ENCODE results near the gene GOLGA5.
A peak's percentile ranks its signal among the peaks of the same experiment; 100 is the strongest.
"Not testable (repeated sequence)": the region's sequence is repeated elsewhere in the genome, so short reads cannot be mapped to it uniquely, and the experiment has no call there.

The GOLGA5 gene

GRCh38 chr14:92780444-92781232 is 13.5 kb upstream of the GOLGA5 start:
- DNase-seq, result peak; percentile 79

GRCh38 chr14:92781350-92781749 is 12.8 kb upstream of the GOLGA5 start:
- DNase-seq, result no peak

GRCh38 chr14:92783813-92784431 is 10.2 kb upstream of the GOLGA5 start:
- DNase-seq, result peak; percentile 83

GRCh38 chr14:92785667-92786426 is 8.3 kb upstream of the GOLGA5 start:
- peak; percentile 95 for DNase-seq

- DNase-seq, result no peak
Observed at GRCh38 chr14:92786427-92786756, 7.7 kb upstream of the GOLGA5 start.

GRCh38 chr14:92787554-92787953 is 6.6 kb upstream of the GOLGA5 start:
- DNase-seq, result no peak

GRCh38 chr14:92789457-92790089 is 4.5 kb upstream of the GOLGA5 start:
- DNase-seq, result no peak

- no peak for DNase-seq
Observed at GRCh38 chr14:92792885-92793284, 1.2 kb upstream of the GOLGA5 start.

GRCh38 chr14:92794547-92794941 is 439 bp downstream of the GOLGA5 start:
- peak; percentile 40 for DNase-seq

- no peak for DNase-seq
Observed at GRCh38 chr14:92794961-92795360, 856 bp downstream of the GOLGA5 start.

GRCh38 chr14:92797935-92798653 is 4.0 kb downstream of the GOLGA5 start:
- DNase-seq, result no peak

GRCh38 chr14:92798811-92799210 is 4.7 kb downstream of the GOLGA5 start:
- DNase-seq, result no peak

- no peak for DNase-seq
Observed at GRCh38 chr14:92800012-92800411, 5.9 kb downstream of the GOLGA5 start.

GRCh38 chr14:92800525-92800924 is 6.4 kb downstream of the GOLGA5 start:
- no peak for DNase-seq

GRCh38 chr14:92801917-92802316 is 7.8 kb downstream of the GOLGA5 start:
- no peak for DNase-seq

GRCh38 chr14:92802678-92803077 is 8.6 kb downstream of the GOLGA5 start:
- no peak for DNase-seq

GRCh38 chr14:92813201-92813600 is 19.1 kb downstream of the GOLGA5 start:
- DNase-seq, result no peak

- DNase-seq, result no peak
Observed at GRCh38 chr14:92819011-92819597, 25.0 kb downstream of the GOLGA5 start.

- not testable (repeated sequence) for DNase-seq
Observed at GRCh38 chr14:92819680-92820535, 25.8 kb downstream of the GOLGA5 start.

GRCh38 chr14:92820536-92820840 is 26.4 kb downstream of the GOLGA5 start:
- DNase-seq, result not testable (repeated sequence)

GRCh38 chr14:92830902-92831301 is 36.8 kb downstream of the GOLGA5 start:
- DNase-seq, result no peak

Data from suppressor macrophage treated with lipopolysaccharide for 4 hours (primary cell).